GM12878 (cell line): ENCODE results near the gene ETV1. TPM values are rescaled to one million over a fixed set of nuclear protein-coding genes. Genes with fewer than 3 reads are reported as not detected.

Experiments
- ATAC-seq: fragments of 200-7000 bp; cut with Tn5 transposase; 3 replicates; pipeline ENCODE4 v1.9.1; 2020; ENCODE audit warnings: mild to moderate bottlenecking, moderate library complexity
- BruUV-seq: library from RNA; stranded (reverse); fragments of 400-500 nt; replicated peaks from 2 replicates; lab custom pipeline; 2021; lab: Mats Ljungman, UMichigan
- CTCF ChIA-PET: fragments of 300-600 bp; sonication (Branson Sonifier 250); formaldehyde crosslinking; extraction: SDS; loops from one replicate; lab custom pipeline; 2021; ENCODE audit warnings: inconsistent platforms; lab: Yijun Ruan, JAX
- POLR2A ChIA-PET: fragments of 350-600 bp; formaldehyde crosslinking; extraction: SDS; loops from one replicate; lab custom pipeline; 2021; ENCODE audit warnings: inconsistent platforms; lab: Charles Lee
- RAD21 ChIA-PET: fragments of 300-600 bp; sonication (Branson Sonifier 250); formaldehyde crosslinking; loops from one replicate; lab custom pipeline; 2023; ENCODE audit warnings: antibody characterized with exemption; ENCODE audit not compliant: unreplicated experiment; lab: Charles Lee
- SMC1A ChIA-PET: fragments of 300-600 bp; sonication (Branson Sonifier 250); formaldehyde crosslinking; loops from one replicate; lab custom pipeline; 2023; ENCODE audit not compliant: unreplicated experiment, uncharacterized antibody; lab: Charles Lee
- DNase-seq: peaks from one replicate; pipeline ENCODE4 v3.0.0-alpha.2; 2011; ENCODE audit warnings: low read depth, low spot score
- FAIRE-seq: peaks from 3 replicates; lab custom pipeline; 2011; peaks lifted over from hg19 to GRCh38; lab: Jason Lieb, UNC
- H2AFZ ChIP-seq: 2 replicates; pipeline ENCODE4 v1.6.0; 2011; ENCODE audit warnings: low read depth, low read length, control low read depth; ENCODE audit not compliant: control insufficient read depth
- H3K27ac ChIP-seq: 2 replicates; pipeline ENCODE4 v1.5.1; 2011; ENCODE audit warnings: control low read depth; ENCODE audit not compliant: control insufficient read depth, insufficient read depth
- H3K27me3 ChIP-seq, 2 experiments: replicated peaks in 1 of 2; 2 replicates each; pipeline versions ENCODE4 v1.6.0 to v1.6.1; 2011; ENCODE audit warnings: low read length in 1 of 2; ENCODE audit not compliant: control insufficient read depth in 2 of 2, insufficient read depth in 2 of 2
- H3K36me3 ChIP-seq, 2 experiments: 2 replicates each; pipeline ENCODE4 v1.5.1; 2011; ENCODE audit warnings: low read length in 1 of 2; ENCODE audit not compliant: control insufficient read depth in 2 of 2, insufficient read depth in 2 of 2
- H3K4me1 ChIP-seq: 2 replicates; pipeline ENCODE4 v1.6.1; 2011; ENCODE audit warnings: mild to moderate bottlenecking, low read length, moderate library complexity, mixed read lengths; ENCODE audit not compliant: control insufficient read depth, insufficient read depth
- H3K4me2 ChIP-seq: 2 replicates; pipeline ENCODE4 v1.6.0; 2011; ENCODE audit warnings: control low read depth; ENCODE audit not compliant: control insufficient read depth, insufficient read depth
- H3K4me3 ChIP-seq: fragments of 200-600 bp; sonication (generic); 2 replicates; pipeline ENCODE4 v1.5.1; 2016
- H3K79me2 ChIP-seq: 2 replicates; pipeline ENCODE4 v1.6.0; 2011; ENCODE audit warnings: low read length; ENCODE audit not compliant: control insufficient read depth, insufficient read depth
- H3K9ac ChIP-seq: 2 replicates; pipeline ENCODE4 v1.8.0; 2011; ENCODE audit warnings: low read length, control low read depth, mixed read lengths; ENCODE audit not compliant: control insufficient read depth, insufficient read depth
- H3K9me3 ChIP-seq: replicated peaks from 3 replicates; pipeline ENCODE4 v1.5.1; 2011; ENCODE audit warnings: mild to moderate bottlenecking, low read length; ENCODE audit not compliant: control insufficient read depth, insufficient read depth
- H4K20me1 ChIP-seq: 2 replicates; pipeline ENCODE4 v1.6.0; 2011; ENCODE audit not compliant: control insufficient read depth, insufficient read depth
- CEBPB ChIP-seq, 2 experiments: fragments of 150-350 bp in 1 of 2; IDR thresholded peaks; 2 replicates each; pipeline ENCODE4 v1.6.1; 2012 to 2014; ENCODE audit warnings: low read depth in 2 of 2, low read length in 2 of 2, borderline replicate concordance in 1 of 2, inconsistent platforms in 1 of 2
- CUX1 ChIP-seq: IDR thresholded peaks from 2 replicates; pipeline ENCODE4 v1.6.1; 2012; ENCODE audit warnings: improper control_type of control experiment, low read depth, low read length; ENCODE audit not compliant: insufficient replicate concordance
- HDAC2 ChIP-seq: fragments of 200-600 bp; sonication (generic); IDR thresholded peaks from 2 replicates; pipeline ENCODE4 v1.6.1; 2017
- IRF3 ChIP-seq: fragments of 450-650 bp; IDR thresholded peaks from 2 replicates; pipeline ENCODE4 v1.6.1; 2014; ENCODE audit warnings: mild to moderate bottlenecking
- MTA3 ChIP-seq: IDR thresholded peaks from 2 replicates; pipeline ENCODE4 v1.6.1; 2012; ENCODE audit warnings: low read length, inconsistent platforms, borderline replicate concordance
- NFYA ChIP-seq: IDR thresholded peaks from 2 replicates; pipeline ENCODE4 v1.6.1; 2011; ENCODE audit warnings: low read depth, mild to moderate bottlenecking, low read length, improper control_type of control experiment, borderline replicate concordance
- NR2C2 ChIP-seq: IDR thresholded peaks from 2 replicates; pipeline ENCODE4 v1.6.1; 2011; ENCODE audit warnings: borderline replicate concordance, low read depth; ENCODE audit not compliant: control insufficient read depth, insufficient read length
- PML ChIP-seq: IDR thresholded peaks from 2 replicates; pipeline ENCODE4 v1.6.1; 2012; ENCODE audit warnings: low read length, inconsistent platforms
- SKIL ChIP-seq: fragments of 450-650 bp; IDR thresholded peaks from 2 replicates; pipeline ENCODE4 v1.6.1; 2017; ENCODE audit warnings: mild to moderate bottlenecking, low read depth, inconsistent platforms; ENCODE audit not compliant: poor library complexity, severe bottlenecking
- SMC3 ChIP-seq: IDR thresholded peaks from 2 replicates; pipeline ENCODE4 v1.6.1; 2011; ENCODE audit warnings: low read length, improper control_type of control experiment, borderline replicate concordance
- SP1 ChIP-seq: IDR thresholded peaks from one replicate; pipeline ENCODE4 v1.6.1; 2011; ENCODE audit warnings: low read depth, low read length
- SPI1 ChIP-seq: IDR thresholded peaks from 2 replicates; pipeline ENCODE4 v1.6.1; 2011; ENCODE audit warnings: low read depth, mild to moderate bottlenecking, low read length, moderate library complexity, borderline replicate concordance; ENCODE audit not compliant: insufficient read depth
- SUZ12 ChIP-seq: fragments of 200-600 bp; sonication (generic); IDR thresholded peaks from one replicate; pipeline ENCODE4 v1.6.1; 2018; ENCODE audit warnings: antibody characterized with exemption, mild to moderate bottlenecking; ENCODE audit not compliant: unreplicated experiment
- USF2 ChIP-seq: IDR thresholded peaks from 2 replicates; pipeline ENCODE4 v1.6.1; 2011; ENCODE audit warnings: low read depth, low read length, improper control_type of control experiment, borderline replicate concordance
- ZNF622 ChIP-seq: fragments of 450-650 bp; IDR thresholded peaks from 2 replicates; pipeline ENCODE4 v1.6.1; 2017; ENCODE audit warnings: mild to moderate bottlenecking, inconsistent platforms
- WGBS: methylation state at CpG from one replicate; pipeline ENCODE4 v1.1.6; 2016; ENCODE audit warnings: low lambda C conversion rate; ENCODE audit not compliant: insufficient replicate concordance, insufficient coverage; ENCODE audit errors: missing lambda C conversion rate; 5-methylcytosine and 5-hydroxymethylcytosine counted together
- in situ Hi-C: fragments of 300-500 bp; cut with MboI; formaldehyde crosslinking; loops from 9 replicates; pipeline ENCODE4 v1.14.3; 2018; ENCODE audit warnings: mixed read lengths
- intact Hi-C: fragments of 100-400 bp; cut with micrococcal nuclease; formaldehyde crosslinking; loops from one replicate; pipeline ENCODE4 v1.14.2; 2022; ENCODE audit not compliant: unreplicated experiment
- polyA plus RNA-seq, 11 experiments: library from polyadenylated mRNA; depleted of rRNA in 4 of 11; unstranded in 6 of 11; stranded (reverse) in 5 of 11; fragments of >200 nt; fragmentation: Nextera tagmentation in 4 of 11; fragmentation: Illumina TruSeq in 1 of 11; extraction: Ambion mirVana in 4 of 11; extraction: Trizol in 1 of 11; gene quantifications; 1 replicate in 1 of 11; 2 replicates in 10 of 11; pipeline versions ENCODE4 v1.2.1 to v1.2.3, GENCODE V29; 2011 to 2016; ENCODE audit warnings: inconsistent platforms in 2 of 11, missing spikeins in 2 of 11, low read depth in 1 of 11
- total RNA-seq, 4 experiments: library from RNA; depleted of rRNA in 3 of 4; stranded (reverse); fragments of >200 nt in 3 of 4; fragmentation: Illumina TruSeq in 1 of 4; extraction: Trizol in 1 of 4; gene quantifications; 2 replicates each; pipeline versions ENCODE4 v1.2.1 to v1.2.3, GENCODE V29; 2013 to 2021

Gene ETV1
- total and polyA plus RNA-seq, 10 of the 15 experiments (the other 5 are each of a cell fraction or from before 2014, with no cell fraction given) = 0.03 to 9.3 (median 0.16) TPM; not detected in 4

- no peak overlapping the region for H3K9ac ChIP-seq
- no peaks in the 10 kb centered on the region for H3K79me2 ChIP-seq
- no peak overlapping the region for H2AFZ ChIP-seq
- no peaks in the 10 kb centered on the region for H3K27me3 ChIP-seq
- WGBS = 10% methylated on average over 4 of the region's 4 CpGs
- no TSS peak for BruUV-seq
- in situ Hi-C loops = no loop called here
- SMC1A ChIA-PET = no interaction called here
- ATAC-seq (no peak), FAIRE-seq (no peak), DNase-seq (no peak)
- CTCF ChIA-PET = no interaction called here
- RAD21 ChIA-PET = no interaction called here
- POLR2A ChIA-PET = no interaction called here
- H3K4me1 ChIP-seq = no peaks in the 10 kb centered on the region
- no peaks in the 10 kb centered on the region for H3K36me3 ChIP-seq
- no peak overlapping the region for H3K4me3 ChIP-seq
- H3K27ac ChIP-seq = no peak overlapping the region
- no peak overlapping the region for H3K4me2 ChIP-seq
- H3K9me3 ChIP-seq = no peaks in the 10 kb centered on the region
- intact Hi-C loops = no loop called here
- H4K20me1 ChIP-seq = no peaks in the 10 kb centered on the region
- TF ChIP-seq SUZ12 (no peak), SPI1 (no peak), CUX1 (no peak), ZNF622 (no peak), CEBPB (IDR thresholded peaks at IDR 0.05; ENCODE audit: borderline replicate concordance in 1 of 2, low read depth in 2 of 2, low read length in 2 of 2) (no peak), HDAC2 (no peak), MTA3 (no peak), NR2C2 (no peak), IRF3 (no peak), NFYA (no peak), USF2 (no peak), PML (no peak), SMC3 (no peak), SKIL (no peak), SP1 (no peak)
Measured at GRCh38 chr7:13846386-13846785, 143.1 kb downstream of the ETV1 start.
